Activated T-helper 2 cell treated with anti-CD3 and anti-CD28 coated beads, Interferon-gamma antibody, Interleukin-2, Interleukin-4, amounts not matched to agents 10 μg/mL and 5 μg/mL and 100 μg/mL, durations not matched to agents 14 hours and 24 hours and 36 hours (primary cell): ENCODE data around the gene ZNF354C. TPM values are rescaled to one million over a fixed set of nuclear protein-coding genes. Genes with fewer than 3 reads are reported as not detected.

ENCODE experiments used
- DNase-seq: peaks from one replicate; pipeline ENCODE4 v3.0.0; 2021; ENCODE audit warnings: low spot score
- H3K27ac Mint-ChIP-seq: one replicate; pipeline ENCODE4 v1.8.0; 2021; ENCODE audit warnings: mixed read lengths
- H3K27me3 Mint-ChIP-seq: one replicate; pipeline ENCODE4 v1.8.0; 2021; ENCODE audit warnings: low read depth, mixed read lengths
- H3K36me3 Mint-ChIP-seq: one replicate; pipeline ENCODE4 v1.8.0; 2021; ENCODE audit warnings: low read depth, mixed read lengths
- H3K4me1 Mint-ChIP-seq: one replicate; pipeline ENCODE4 v1.8.0; 2021; ENCODE audit warnings: low read depth, mixed read lengths
- H3K4me3 Mint-ChIP-seq: one replicate; pipeline ENCODE4 v1.8.0; 2021; ENCODE audit warnings: low read depth, mild to moderate bottlenecking, moderate library complexity, mixed read lengths
- H3K9me3 Mint-ChIP-seq: one replicate; pipeline ENCODE4 v1.8.0; 2021; ENCODE audit warnings: mixed read lengths
- intact Hi-C: fragments of 100-400 bp; cut with micrococcal nuclease; formaldehyde crosslinking; loops from one replicate; pipeline ENCODE4 v1.15.1; 2023
- total RNA-seq: library from RNA; stranded (reverse); gene quantifications from 2 replicates; pipeline ENCODE4 v1.2.3, GENCODE V29; 2022

ZNF354C gene
- total RNA-seq, 1 donor from 2014 or later = 3.5 TPM

DNA sequence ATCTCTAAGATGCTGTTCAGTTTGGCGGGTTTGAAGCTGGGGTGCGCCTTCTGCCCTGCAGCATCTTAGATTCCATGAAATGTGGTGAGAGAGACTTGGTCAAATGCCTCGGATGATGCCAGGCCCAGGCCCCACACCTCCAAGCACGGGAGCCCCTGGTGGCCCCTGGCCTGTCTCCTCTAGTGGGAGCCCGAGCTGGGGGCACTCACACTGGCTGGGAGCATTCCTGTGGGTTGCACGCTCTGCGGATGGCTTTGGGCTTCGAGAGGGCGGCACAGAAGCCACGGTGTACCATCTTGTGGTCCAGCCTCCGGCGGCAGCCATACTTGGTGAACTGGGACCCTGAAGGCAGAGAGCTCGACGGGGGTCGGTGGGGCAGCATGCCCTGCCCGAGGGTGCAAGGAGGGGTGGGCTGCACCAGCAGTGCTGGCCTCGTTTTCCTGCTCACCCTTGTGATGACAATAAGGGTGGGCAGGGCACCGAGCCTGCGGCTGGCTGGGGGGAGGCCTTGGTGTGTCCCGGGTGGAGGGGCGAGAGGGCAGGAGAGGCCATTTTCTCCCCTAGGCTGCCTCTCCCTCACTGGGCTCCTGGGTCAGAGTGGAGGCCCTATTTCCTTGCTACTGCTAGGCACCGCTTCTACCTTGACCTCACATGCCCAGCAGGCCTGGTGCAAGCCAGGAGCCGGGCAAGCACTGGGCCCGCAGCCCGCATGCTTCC, 65.8 kb downstream of the ZNF354C start:
- H3K4me1 Mint-ChIP-seq = no peaks in the 10 kb centered on the region
- intact Hi-C loops = no loop called here
- no peak overlapping the region for H3K4me3 Mint-ChIP-seq
- peaks cover 8% of the 10 kb centered on the region for H3K9me3 Mint-ChIP-seq
- no peak for DNase-seq
- H3K27me3 Mint-ChIP-seq = no peaks in the 10 kb centered on the region
- H3K27ac Mint-ChIP-seq = no peak overlapping the region
- no peaks in the 10 kb centered on the region for H3K36me3 Mint-ChIP-seq

DNA sequence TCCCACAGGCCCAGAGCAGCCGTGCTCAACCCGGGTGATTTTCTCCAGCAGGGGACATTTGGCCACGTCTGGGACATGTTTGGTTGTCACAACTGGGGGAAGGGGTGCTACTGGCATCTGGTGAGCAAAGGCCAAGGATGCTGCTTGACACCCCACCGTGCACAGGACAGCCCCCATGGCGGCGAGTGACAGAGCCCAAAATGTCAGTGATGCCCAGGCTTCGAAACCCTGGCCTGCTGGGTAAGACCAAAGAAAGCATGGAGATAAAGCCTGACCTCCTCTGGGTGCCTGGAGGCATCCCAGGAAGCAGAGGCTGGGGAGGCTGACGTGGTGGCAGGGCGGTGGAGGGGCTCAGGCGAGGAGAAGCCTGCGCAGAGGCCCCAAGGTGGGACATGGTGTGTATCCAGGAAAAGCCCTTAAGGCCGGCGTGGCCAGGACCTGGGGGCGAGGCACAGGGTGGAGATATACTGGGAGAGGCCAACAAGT, 66.4 kb downstream of the ZNF354C start:
- no peaks in the 10 kb centered on the region for H3K36me3 Mint-ChIP-seq
- no peak overlapping the region for H3K27ac Mint-ChIP-seq
- peaks cover 8% of the 10 kb centered on the region for H3K9me3 Mint-ChIP-seq
- intact Hi-C loops = no loop called here
- no peak overlapping the region for H3K4me3 Mint-ChIP-seq
- no peaks in the 10 kb centered on the region for H3K4me1 Mint-ChIP-seq
- H3K27me3 Mint-ChIP-seq = no peaks in the 10 kb centered on the region
- DNase-seq = no peak

DNA sequence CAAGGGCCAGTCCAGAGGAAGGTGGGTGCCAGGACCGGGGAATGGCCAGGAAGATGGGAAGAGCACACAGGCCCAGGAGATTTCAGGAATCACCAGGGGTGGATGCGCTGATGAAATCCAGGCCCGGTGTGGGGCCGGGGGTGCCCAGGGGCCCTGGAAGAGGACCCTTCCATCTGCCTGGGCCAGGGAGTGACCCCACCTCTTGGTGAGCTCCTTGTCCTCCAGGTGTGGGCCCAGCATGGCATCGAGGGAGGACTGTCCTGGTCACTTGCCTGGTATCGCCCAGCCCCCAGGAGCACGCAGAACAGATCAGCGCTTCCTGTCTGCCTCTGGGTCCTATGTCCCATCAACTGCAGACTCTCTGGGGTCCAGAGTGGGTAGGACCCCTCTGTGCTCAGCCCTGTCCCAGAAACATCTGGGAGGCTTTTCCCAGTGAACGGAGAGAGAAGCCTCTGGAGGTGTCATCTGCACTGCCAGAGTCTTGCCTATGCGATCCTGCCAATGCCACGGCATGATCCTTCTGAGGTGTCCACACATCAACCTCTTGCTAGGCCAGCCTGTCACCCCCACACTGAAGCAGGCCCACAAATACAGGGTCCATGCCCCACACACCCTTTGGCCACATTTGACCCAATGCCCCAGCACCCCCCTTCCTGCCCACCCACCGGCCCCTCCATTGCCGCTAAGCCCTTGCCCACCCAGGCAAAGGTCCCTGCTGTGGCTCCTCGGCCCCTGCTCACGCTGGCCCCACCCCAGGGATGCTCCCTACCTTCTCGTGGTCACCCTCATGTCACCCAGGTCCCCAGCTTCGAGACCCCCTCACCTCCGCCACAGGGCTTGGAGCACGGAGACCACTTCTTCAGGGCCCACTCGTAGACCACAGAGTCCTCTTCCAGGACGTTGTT, 67.2 kb downstream of the ZNF354C start:
- Mint-ChIP-seq H3K4me3 (no peak overlapping the region), H3K4me1 (no peaks in the 10 kb centered on the region), H3K27ac (no peak overlapping the region), H3K36me3 (no peaks in the 10 kb centered on the region), H3K9me3 (peaks cover 8% of the 10 kb centered on the region), H3K27me3 (no peaks in the 10 kb centered on the region)
- no peak for DNase-seq
- intact Hi-C loops = no loop called here

DNA sequence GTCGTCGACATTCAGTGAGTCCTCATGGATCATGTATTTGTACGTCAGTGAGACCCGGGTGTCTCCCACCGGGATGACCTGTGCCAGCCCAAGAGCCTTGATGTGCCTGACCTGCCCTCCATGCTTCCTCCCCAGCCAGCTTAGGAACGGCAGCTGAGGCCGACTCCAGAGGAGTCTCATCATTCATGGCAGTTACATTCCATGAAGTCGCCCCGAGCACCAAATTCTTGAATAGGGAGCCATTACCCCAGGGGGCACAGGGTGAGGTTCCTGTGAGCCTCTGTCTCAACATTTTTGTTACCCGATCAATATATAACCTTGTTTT, 67.8 kb downstream of the ZNF354C start:
- intact Hi-C loops = no loop called here
- H3K27ac Mint-ChIP-seq = no peak overlapping the region
- no peaks in the 10 kb centered on the region for H3K4me1 Mint-ChIP-seq
- H3K4me3 Mint-ChIP-seq = no peak overlapping the region
- no peaks in the 10 kb centered on the region for H3K27me3 Mint-ChIP-seq
- H3K9me3 Mint-ChIP-seq = peaks cover 12% of the 10 kb centered on the region
- DNase-seq = no peak
- H3K36me3 Mint-ChIP-seq = no peaks in the 10 kb centered on the region

DNA sequence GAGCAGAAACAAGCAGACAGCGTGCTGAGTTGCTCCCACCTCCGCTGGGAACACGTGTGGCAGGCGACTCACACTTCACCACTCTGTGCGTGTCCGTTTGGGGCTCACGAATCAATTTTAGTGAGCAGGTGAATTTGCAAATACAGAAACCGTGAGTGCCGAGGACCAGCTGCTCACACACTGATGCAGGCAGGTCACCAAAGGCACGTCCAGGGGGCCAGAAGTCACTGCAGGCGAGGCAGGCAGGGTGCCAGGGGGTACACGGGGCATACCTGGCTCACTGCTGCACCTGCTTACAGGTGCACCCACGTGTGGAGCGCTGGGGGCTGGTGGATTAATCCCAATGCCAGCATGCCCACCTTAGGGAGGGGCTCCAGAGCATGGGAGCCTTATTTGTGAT, 68.8 kb downstream of the ZNF354C start:
- peaks cover 14% of the 10 kb centered on the region for H3K9me3 Mint-ChIP-seq
- H3K27me3 Mint-ChIP-seq = no peaks in the 10 kb centered on the region
- H3K4me1 Mint-ChIP-seq = no peaks in the 10 kb centered on the region
- no peaks in the 10 kb centered on the region for H3K36me3 Mint-ChIP-seq
- intact Hi-C loops = no loop called here
- no peak overlapping the region for H3K27ac Mint-ChIP-seq
- no peak overlapping the region for H3K4me3 Mint-ChIP-seq
- no peak for DNase-seq

DNA sequence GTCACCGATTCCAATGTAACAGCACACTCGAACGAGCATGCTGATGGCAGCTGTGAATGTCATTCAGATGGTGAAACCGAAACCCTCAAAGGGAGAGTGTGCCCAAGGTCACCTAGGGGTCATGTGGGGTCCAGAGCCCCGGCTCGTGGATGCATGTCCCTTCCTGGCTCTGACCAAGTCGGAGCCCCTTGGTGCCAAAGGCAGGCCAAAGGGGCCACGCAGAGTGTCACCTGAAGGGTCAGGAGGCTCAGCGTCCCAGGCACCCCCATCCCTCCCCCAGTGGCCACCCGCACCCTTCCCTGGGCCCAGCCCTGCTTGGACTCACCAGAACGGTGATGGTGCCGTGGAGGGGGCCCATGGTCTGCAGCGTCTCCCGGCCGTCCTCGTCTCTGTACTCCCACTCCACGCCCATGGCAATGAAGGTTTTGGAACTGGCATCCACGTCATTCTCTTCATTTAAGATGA, 69.5 kb downstream of the ZNF354C start:
- Mint-ChIP-seq H3K4me3 (no peak overlapping the region), H3K36me3 (no peaks in the 10 kb centered on the region), H3K9me3 (peaks cover 15% of the 10 kb centered on the region), H3K27ac (no peak overlapping the region), H3K4me1 (no peaks in the 10 kb centered on the region), H3K27me3 (no peaks in the 10 kb centered on the region)
- DNase-seq = no peak
- intact Hi-C loops = no loop called here

DNA sequence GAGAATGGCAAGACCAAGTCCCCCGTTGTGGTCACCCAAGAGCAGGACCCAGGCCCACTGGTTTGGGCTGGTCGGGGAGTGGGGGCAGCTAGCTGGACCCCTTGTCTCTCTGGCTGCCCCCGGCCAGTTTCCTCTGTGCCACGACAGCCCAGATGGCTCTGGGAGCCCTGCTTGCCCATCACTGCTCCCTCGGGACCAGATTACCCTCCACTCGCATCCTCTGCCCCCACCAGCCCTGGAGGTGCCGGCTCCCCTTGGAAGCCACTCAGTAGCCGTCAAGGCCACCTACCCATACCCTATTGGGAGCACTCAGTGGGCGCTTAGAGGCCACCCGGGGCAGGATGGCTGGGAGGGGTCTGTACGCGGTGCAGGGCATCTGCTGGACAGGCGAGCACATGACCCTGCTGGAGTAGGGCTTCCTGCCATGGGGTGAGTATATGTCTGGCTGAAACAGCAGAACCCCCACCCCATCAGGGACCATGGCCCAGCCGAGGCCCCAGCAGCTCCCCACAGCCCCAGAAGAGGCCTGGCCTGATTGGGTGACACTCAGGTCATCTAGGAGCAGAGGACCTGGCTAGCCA, 70.0 kb downstream of the ZNF354C start:
- H3K4me1 Mint-ChIP-seq = no peaks in the 10 kb centered on the region
- intact Hi-C loops = no loop called here
- no peak overlapping the region for H3K27ac Mint-ChIP-seq
- H3K4me3 Mint-ChIP-seq = no peak overlapping the region
- no peaks in the 10 kb centered on the region for H3K27me3 Mint-ChIP-seq
- DNase-seq = no peak
- H3K36me3 Mint-ChIP-seq = no peaks in the 10 kb centered on the region
- H3K9me3 Mint-ChIP-seq = peaks cover 15% of the 10 kb centered on the region

DNA sequence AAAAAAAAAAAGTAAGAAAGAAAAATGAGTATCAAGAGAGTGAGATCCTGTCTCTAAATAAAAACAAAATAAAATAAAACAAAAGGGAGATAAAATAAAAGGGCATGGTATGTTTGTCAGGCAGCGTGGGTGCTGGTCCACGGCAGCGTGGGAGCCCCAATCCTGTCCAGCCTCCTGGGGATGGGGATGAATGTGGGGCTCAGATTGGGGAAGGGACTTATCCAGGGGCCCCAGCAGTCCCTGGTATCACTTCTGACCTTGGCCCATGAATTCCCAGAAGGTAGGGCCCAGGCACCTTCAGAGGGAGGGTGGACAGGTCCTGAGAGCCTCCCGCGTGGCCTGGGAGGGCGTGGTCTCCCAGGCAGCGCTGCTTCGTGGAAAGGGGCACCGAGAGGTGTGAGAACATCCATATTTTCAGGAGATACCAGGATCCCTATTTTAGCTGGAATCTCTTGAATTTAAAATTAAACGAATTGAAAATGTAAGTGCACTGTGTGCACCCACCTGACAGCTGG, 71.2 kb downstream of the ZNF354C start:
- DNase-seq = no peak
- H3K27me3 Mint-ChIP-seq = no peaks in the 10 kb centered on the region
- intact Hi-C loops = no loop called here
- no peaks in the 10 kb centered on the region for H3K4me1 Mint-ChIP-seq
- no peak overlapping the region for H3K27ac Mint-ChIP-seq
- H3K36me3 Mint-ChIP-seq = no peaks in the 10 kb centered on the region
- H3K4me3 Mint-ChIP-seq = no peak overlapping the region
- H3K9me3 Mint-ChIP-seq = peaks cover 15% of the 10 kb centered on the region

DNA sequence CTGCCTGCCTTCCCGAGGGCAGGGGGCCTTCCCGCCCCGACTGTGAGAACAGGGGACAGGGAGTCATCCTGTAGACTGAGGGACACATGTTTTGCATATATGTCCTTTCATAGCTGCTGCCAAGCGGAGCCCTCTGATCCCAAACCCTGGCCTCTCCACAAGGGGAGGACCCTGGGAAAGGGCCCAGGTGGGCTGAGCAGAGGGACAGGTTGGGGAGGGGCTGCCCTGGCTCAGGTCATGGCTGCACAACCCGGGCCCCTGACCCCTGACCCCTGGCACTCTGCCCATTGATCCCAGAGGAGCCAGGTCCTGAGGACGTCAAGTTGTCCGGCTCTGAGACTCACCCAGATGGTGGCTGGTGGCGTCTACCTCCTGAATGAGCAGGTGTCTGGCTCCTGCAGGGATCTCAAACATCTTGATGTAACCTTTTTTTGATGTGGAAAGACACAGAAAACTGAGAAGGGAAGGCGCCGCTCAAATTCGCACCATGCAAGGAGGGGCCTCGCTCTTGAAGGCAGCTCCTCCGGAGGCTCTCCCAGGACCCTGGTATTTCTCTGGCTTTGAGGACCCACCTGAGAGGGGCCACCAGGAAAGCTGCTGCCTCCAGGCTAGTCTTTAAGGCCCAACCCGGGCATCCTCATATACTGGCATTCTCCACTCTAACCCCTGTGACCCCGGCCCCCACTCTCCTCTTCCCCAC, 71.9 kb downstream of the ZNF354C start:
- no peak for DNase-seq
- no peaks in the 10 kb centered on the region for H3K36me3 Mint-ChIP-seq
- intact Hi-C loops = no loop called here
- H3K4me3 Mint-ChIP-seq = no peak overlapping the region
- H3K27me3 Mint-ChIP-seq = no peaks in the 10 kb centered on the region
- H3K27ac Mint-ChIP-seq = no peak overlapping the region
- H3K4me1 Mint-ChIP-seq = no peaks in the 10 kb centered on the region
- peaks cover 15% of the 10 kb centered on the region for H3K9me3 Mint-ChIP-seq

DNA sequence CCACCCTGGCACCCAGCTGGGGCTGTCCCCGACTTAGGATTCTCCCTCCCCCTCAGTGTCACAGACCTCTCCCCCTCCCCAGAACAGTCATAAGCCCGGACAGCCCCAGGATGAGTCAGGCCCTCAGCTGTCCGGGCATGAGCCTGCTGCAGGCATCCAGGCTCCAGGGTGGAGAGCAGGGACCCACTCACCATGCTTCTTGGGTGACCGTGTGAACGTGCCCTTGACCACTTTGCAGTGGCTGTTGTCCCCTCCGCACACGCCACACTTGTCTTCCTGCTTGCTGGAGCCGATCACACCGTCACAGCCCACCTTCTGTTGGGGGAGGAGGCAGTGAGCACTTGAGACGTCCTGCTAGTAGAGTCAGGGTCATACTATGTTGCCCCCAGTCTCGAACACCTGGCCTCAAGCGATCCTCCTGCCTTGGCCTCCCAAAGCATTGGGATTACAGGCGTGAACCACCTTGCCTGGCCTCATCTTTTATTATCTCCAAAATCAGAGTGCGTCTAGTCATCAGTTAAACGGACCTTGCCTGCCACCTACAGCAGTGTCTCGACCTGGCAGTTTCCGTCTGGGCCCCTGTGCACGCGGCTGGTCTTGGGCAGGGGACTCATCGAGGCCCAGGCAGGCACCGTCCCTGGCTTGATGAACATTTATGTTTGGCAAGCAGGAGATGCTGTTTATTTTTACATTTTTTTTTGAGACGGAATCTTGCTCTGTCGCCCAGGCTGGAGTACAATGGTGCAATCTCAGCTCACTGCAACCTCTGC, 72.6 kb downstream of the ZNF354C start:
- no peaks in the 10 kb centered on the region for H3K27me3 Mint-ChIP-seq
- H3K4me1 Mint-ChIP-seq = no peaks in the 10 kb centered on the region
- no peak overlapping the region for H3K4me3 Mint-ChIP-seq
- H3K36me3 Mint-ChIP-seq = no peaks in the 10 kb centered on the region
- peaks cover 15% of the 10 kb centered on the region for H3K9me3 Mint-ChIP-seq
- intact Hi-C loops = no loop called here
- no peak for DNase-seq
- H3K27ac Mint-ChIP-seq = no peak overlapping the region
